NCI-H146 treated with DMSO at 0.1 percent for 48 hours (cell line): ENCODE results near the gene CHST15.

Experiments used
- DNase-seq: peaks from one replicate; lab custom pipeline; 2025; ENCODE audit not compliant: unreplicated experiment; lab: John Stamatoyannopoulos, UW

Gene CHST15

GRCh38 chr10:124001391-124002148 is 91.8 kb downstream of the CHST15 start:
- no peak for DNase-seq

- DNase-seq = no peak
Measured at GRCh38 chr10:124000792-124001201, 92.6 kb downstream of the CHST15 start.

GRCh38 chr10:123999956-124000615 is 93.3 kb downstream of the CHST15 start:
- DNase-seq = no peak

- DNase-seq = no peak
Measured at GRCh38 chr10:123999261-123999660, 94.1 kb downstream of the CHST15 start.

- no peak for DNase-seq
Measured at GRCh38 chr10:123998197-123999141, 94.9 kb downstream of the CHST15 start.

- DNase-seq = no peak
Measured at GRCh38 chr10:123997486-123998196, 95.8 kb downstream of the CHST15 start.

GRCh38 chr10:123997013-123997412 is 96.4 kb downstream of the CHST15 start:
- DNase-seq = no peak

- DNase-seq = peak; percentile 13
Measured at GRCh38 chr10:123996302-123996701, 97.1 kb downstream of the CHST15 start.

- DNase-seq = peak; percentile 15
Measured at GRCh38 chr10:123995461-123996131, 97.8 kb downstream of the CHST15 start.

GRCh38 chr10:123995082-123995460 is 98.3 kb downstream of the CHST15 start:
- DNase-seq = no peak

GRCh38 chr10:123994417-123995081 is 98.8 kb downstream of the CHST15 start:
- peak; percentile 60 for DNase-seq

- DNase-seq = no peak
Measured at GRCh38 chr10:123993534-123994416, 99.6 kb downstream of the CHST15 start.

- DNase-seq = no peak
Measured at GRCh38 chr10:123991611-123992570, 101.5 kb downstream of the CHST15 start.

- no peak for DNase-seq
Measured at GRCh38 chr10:123990889-123991288, 102.5 kb downstream of the CHST15 start.

- no peak for DNase-seq
Measured at GRCh38 chr10:123988694-123989093, 104.7 kb downstream of the CHST15 start.

- no peak for DNase-seq
Measured at GRCh38 chr10:123986736-123987135, 106.7 kb downstream of the CHST15 start.

GRCh38 chr10:123974406-123974805 is 119.0 kb downstream of the CHST15 start:
- DNase-seq = no peak
